Body of pancreas (tissue), 4 donors: ENCODE measurements around the gene TIMM22. TPM values are rescaled to one million over a fixed set of nuclear protein-coding genes. Genes with fewer than 3 reads are reported as not detected.

Experiments
- ATAC-seq: fragments of 150-250 bp; one replicate; pipeline ENCODE4 v1.9.1; 2016
- DNase-seq, 4 donors: peaks; one replicate each; pipeline ENCODE4 v3.0.0-alpha.2; 2019
- H3K27ac ChIP-seq, 4 donors: fragments of 200-600 bp; sonication (generic); 1 replicate in 3 of 4; 2 replicates in 1 of 4; pipeline versions ENCODE4 v1.5.1 to v1.6.1; 2016 to 2019; ENCODE audit warnings: mild to moderate bottlenecking in 1 of 4, mixed read lengths in 1 of 4, moderate library complexity in 1 of 4
- H3K27me3 ChIP-seq, 2 donors: fragments of 200-600 bp; sonication (generic); one replicate each; pipeline ENCODE4 v1.6.0; 2016; ENCODE audit warnings: mild to moderate bottlenecking in 1 of 2
- H3K36me3 ChIP-seq, 2 donors: fragments of 200-600 bp; sonication (generic); replicated peaks in 1 of 2; 2 replicates each; pipeline ENCODE4 v1.5.1; 2016; ENCODE audit warnings: low read depth in 2 of 2; ENCODE audit not compliant: insufficient read depth in 1 of 2
- H3K4me1 ChIP-seq: fragments of 200-600 bp; sonication (generic); one replicate; pipeline ENCODE4 v1.6.0; 2016
- H3K4me3 ChIP-seq, 2 donors: fragments of 200-600 bp; sonication (generic); 1 replicate in 1 of 2; 2 replicates in 1 of 2; pipeline ENCODE4 v1.5.1; 2016 to 2019
- H3K9me3 ChIP-seq, 3 donors: fragments of 200-600 bp; sonication (generic); 1 replicate in 2 of 3; 2 replicates in 1 of 3; pipeline ENCODE4 v1.5.1; 2016
- CTCF ChIP-seq, 7 experiments: fragments of 450-650 bp in 4 of 7; fragments of 200-600 bp in 3 of 7; sonication (generic) in 3 of 7; IDR thresholded peaks; one replicate each; pipeline ENCODE4 v1.5.1; 2016 to 2019; ENCODE audit warnings: antibody characterized with exemption in 7 of 7
- POLR2A ChIP-seq, 3 donors: fragments of 450-650 bp; IDR thresholded peaks; one replicate each; pipeline ENCODE4 v1.6.1; 2016; ENCODE audit warnings: antibody characterized with exemption in 3 of 3, mild to moderate bottlenecking in 2 of 3
- WGBS, 2 donors: methylation state at CpG; one replicate each; pipeline ENCODE4 v1.1.5; 2017; 5-methylcytosine and 5-hydroxymethylcytosine counted together
- intact Hi-C: fragments of 100-400 bp; cut with DNase I; formaldehyde crosslinking; loops from one replicate; pipeline ENCODE4 v1.15.1; 2023
- total RNA-seq, 2 donors: library from RNA; depleted of rRNA; stranded (reverse); fragments of >200 nt; gene quantifications; one replicate each; pipeline ENCODE4 v1.1.0, GENCODE V29; 2016

TIMM22 gene
- total RNA-seq, 2 donors from 2014 or later = 4.3 to 9.3 TPM

- ATAC-seq (no peak), DNase-seq (no peak)
- Histone ChIP-seq H3K4me1 (no peaks in the 10 kb centered on the region), H3K9me3 (no peaks in the 10 kb centered on the region), H3K27me3 (no peaks in the 10 kb centered on the region), H3K36me3 (no peaks in the 10 kb centered on the region), H3K27ac (no peak overlapping the region), H3K4me3 (no peak overlapping the region)
- intact Hi-C loops = no loop called here
- TF ChIP-seq CTCF (IDR thresholded peaks at IDR 0.05) = no peak
- no peak for TF ChIP-seq POLR2A (IDR thresholded peaks at IDR 0.05)
- WGBS, 2 donors = 86 to 92% methylated on average over 13 to 15 of the region's 16 CpGs
These were observed 43.2 kb upstream of the TIMM22 start for GRCh38 chr17:953767-954166.

GRCh38 chr17:954431-955164, 42.3 kb upstream of the TIMM22 start:
- WGBS, 2 donors = 63 to 67% methylated on average over 23 of the region's 23 CpGs
- Histone ChIP-seq H3K4me1 (no peaks in the 10 kb centered on the region), H3K36me3 (no peaks in the 10 kb centered on the region), H3K9me3 (no peaks in the 10 kb centered on the region), H3K4me3 (no peak overlapping the region), H3K27me3 (no peaks in the 10 kb centered on the region), H3K27ac (peak overlapping the region in 1 of 4 donors; percentile 46)
- no peak for TF ChIP-seq POLR2A (IDR thresholded peaks at IDR 0.05)
- no peak for TF ChIP-seq CTCF (IDR thresholded peaks at IDR 0.05)
- ATAC-seq (no peak), DNase-seq (no peak)
- intact Hi-C loops = no loop called here

- intact Hi-C loops = no loop called here
- WGBS, 2 donors = 73 to 81% methylated on average over 8 of the region's 8 CpGs
- Histone ChIP-seq H3K9me3 (no peaks in the 10 kb centered on the region), H3K27ac (no peak overlapping the region), H3K27me3 (no peaks in the 10 kb centered on the region), H3K4me3 (no peak overlapping the region), H3K36me3 (no peaks in the 10 kb centered on the region), H3K4me1 (no peaks in the 10 kb centered on the region)
- no peak for ATAC-seq
- no peak for DNase-seq
- no peak for TF ChIP-seq CTCF (IDR thresholded peaks at IDR 0.05)
- TF ChIP-seq POLR2A (IDR thresholded peaks at IDR 0.05) = no peak
These were observed 40.0 kb upstream of the TIMM22 start for GRCh38 chr17:956905-957304.

GRCh38 chr17:957856-958421, 39.0 kb upstream of the TIMM22 start:
- ATAC-seq (no peak), DNase-seq (no peak)
- Histone ChIP-seq H3K36me3 (no peaks in the 10 kb centered on the region), H3K4me3 (no peak overlapping the region), H3K9me3 (no peaks in the 10 kb centered on the region), H3K27ac (no peak overlapping the region), H3K4me1 (no peaks in the 10 kb centered on the region), H3K27me3 (no peaks in the 10 kb centered on the region)
- no peak for TF ChIP-seq CTCF (IDR thresholded peaks at IDR 0.05)
- no peak for TF ChIP-seq POLR2A (IDR thresholded peaks at IDR 0.05)
- WGBS, 2 donors = 81 to 84% methylated on average over 20 of the region's 20 CpGs
- intact Hi-C loops = no loop called here
